GM18508 (cell line): ENCODE results near the gene ATXN1.
"Not testable (repeated sequence)": the region's sequence is repeated elsewhere in the genome, so short reads cannot be mapped to it uniquely, and the experiment has no call there.

Source experiments
- ATAC-seq: cut with Tn5 transposase; IDR thresholded peaks from one replicate; pipeline ENCODE4 v1.9.1; 2021; ENCODE audit warnings: moderate number of reproducible peaks; ENCODE audit not compliant: insufficient read depth, unreplicated experiment

The ATXN1 gene

GRCh38 chr6:16472349-16473069, 288.8 kb downstream of the ATXN1 start:
- ATAC-seq: no peak

- ATAC-seq: no peak
These were observed 289.4 kb downstream of the ATXN1 start for GRCh38 chr6:16471910-16472297.

GRCh38 chr6:16471222-16471909, 289.9 kb downstream of the ATXN1 start:
- ATAC-seq: no peak

GRCh38 chr6:16470502-16471221, 290.6 kb downstream of the ATXN1 start:
- ATAC-seq: no peak

GRCh38 chr6:16468991-16469615, 292.2 kb downstream of the ATXN1 start:
- ATAC-seq: no peak

GRCh38 chr6:16466800-16467553, 294.3 kb downstream of the ATXN1 start:
- ATAC-seq: no peak

GRCh38 chr6:16464045-16464444, 297.2 kb downstream of the ATXN1 start:
- ATAC-seq: no peak

- ATAC-seq: not testable (repeated sequence)
These were observed 298.0 kb downstream of the ATXN1 start for GRCh38 chr6:16463246-16463645.

GRCh38 chr6:16461491-16461890, 299.8 kb downstream of the ATXN1 start:
- ATAC-seq: no peak

GRCh38 chr6:16459472-16459871, 301.8 kb downstream of the ATXN1 start:
- ATAC-seq: not testable (repeated sequence)

GRCh38 chr6:16452348-16452747, 308.9 kb downstream of the ATXN1 start:
- no peak for ATAC-seq

- no peak for ATAC-seq
These were observed 310.4 kb downstream of the ATXN1 start for GRCh38 chr6:16450821-16451220.

GRCh38 chr6:16450285-16450684, 311.0 kb downstream of the ATXN1 start:
- no peak for ATAC-seq

GRCh38 chr6:16446273-16446672, 315.0 kb downstream of the ATXN1 start:
- ATAC-seq: no peak

GRCh38 chr6:16442031-16442430, 319.2 kb downstream of the ATXN1 start:
- no peak for ATAC-seq

GRCh38 chr6:16441262-16441661, 320.0 kb downstream of the ATXN1 start:
- ATAC-seq: no peak

- ATAC-seq: no peak
These were observed 320.5 kb downstream of the ATXN1 start for GRCh38 chr6:16440636-16441212.

- ATAC-seq: no peak
These were observed 322.3 kb downstream of the ATXN1 start for GRCh38 chr6:16438718-16439591.

- ATAC-seq: no peak
These were observed 323.3 kb downstream of the ATXN1 start for GRCh38 chr6:16437984-16438383.
